ENCODE data around the gene CR1L.
"Not testable (repeated sequence)": the region's sequence is repeated elsewhere in the genome, so short reads cannot be mapped to it uniquely, and the experiment has no call there.

The CR1L gene

DNA sequence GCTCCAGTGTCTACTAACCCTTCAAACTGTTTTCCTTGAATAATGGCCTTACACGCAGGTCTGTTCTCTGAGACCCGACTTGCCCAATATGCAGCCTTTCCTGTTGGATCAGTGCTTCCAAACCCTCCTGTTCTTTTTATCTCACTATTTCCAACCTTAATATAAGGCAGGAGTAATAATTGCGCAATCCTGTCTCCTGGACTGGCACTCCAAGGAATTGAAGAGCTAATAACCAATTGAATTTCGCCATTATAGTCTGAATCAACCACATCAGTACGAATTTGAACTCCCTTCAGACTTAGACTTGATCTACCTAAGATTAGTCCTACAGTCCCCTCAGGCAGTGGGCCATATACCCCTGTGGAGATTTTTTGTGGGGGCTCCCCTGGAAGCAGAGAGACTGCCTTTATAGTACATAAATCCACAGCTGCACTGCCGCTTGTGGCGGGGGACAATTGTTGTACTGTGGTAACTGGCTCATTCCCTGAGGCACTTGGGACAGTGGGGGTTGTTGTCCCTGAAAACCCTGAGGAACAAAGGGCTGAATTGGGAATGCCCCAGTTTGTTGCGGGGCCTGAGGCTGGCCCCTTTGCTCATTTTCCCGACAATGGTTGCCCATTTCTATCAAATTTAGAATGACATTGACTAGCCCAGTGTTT, 6.3 kb upstream of the CR1L start:
- DNase-seq (ENCODE audit: low spot score); in situ Hi-C loops (cut with MboI; ENCODE audit: low pct_unique_long_range_greater_than_20kb, low sequenced_read_pairs, unreplicated experiment): not testable (repeated sequence)

DNA sequence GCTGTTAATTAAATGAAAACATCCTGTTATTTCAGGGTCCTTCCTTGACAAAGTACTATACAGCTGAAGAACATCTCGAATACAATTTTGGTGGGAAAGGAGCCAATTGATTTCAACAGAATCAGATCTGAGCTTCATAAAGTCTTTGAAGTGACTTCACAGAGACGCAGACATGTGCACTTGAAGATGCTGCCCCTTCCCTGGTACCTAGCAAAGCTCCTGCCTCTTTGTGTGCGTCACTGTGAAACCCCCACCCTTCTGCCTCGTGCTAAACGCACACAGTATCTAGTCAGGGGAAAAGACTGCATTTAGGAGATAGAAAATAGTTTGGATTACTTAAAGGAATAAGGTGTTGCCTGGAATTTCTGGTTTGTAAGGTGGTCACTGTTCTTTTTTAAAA, 5.6 kb upstream of the CR1L start:
- DNase-seq (ENCODE audit: low spot score); in situ Hi-C loops (cut with MboI; ENCODE audit: low pct_unique_long_range_greater_than_20kb, low sequenced_read_pairs, unreplicated experiment): not testable (repeated sequence)

DNA sequence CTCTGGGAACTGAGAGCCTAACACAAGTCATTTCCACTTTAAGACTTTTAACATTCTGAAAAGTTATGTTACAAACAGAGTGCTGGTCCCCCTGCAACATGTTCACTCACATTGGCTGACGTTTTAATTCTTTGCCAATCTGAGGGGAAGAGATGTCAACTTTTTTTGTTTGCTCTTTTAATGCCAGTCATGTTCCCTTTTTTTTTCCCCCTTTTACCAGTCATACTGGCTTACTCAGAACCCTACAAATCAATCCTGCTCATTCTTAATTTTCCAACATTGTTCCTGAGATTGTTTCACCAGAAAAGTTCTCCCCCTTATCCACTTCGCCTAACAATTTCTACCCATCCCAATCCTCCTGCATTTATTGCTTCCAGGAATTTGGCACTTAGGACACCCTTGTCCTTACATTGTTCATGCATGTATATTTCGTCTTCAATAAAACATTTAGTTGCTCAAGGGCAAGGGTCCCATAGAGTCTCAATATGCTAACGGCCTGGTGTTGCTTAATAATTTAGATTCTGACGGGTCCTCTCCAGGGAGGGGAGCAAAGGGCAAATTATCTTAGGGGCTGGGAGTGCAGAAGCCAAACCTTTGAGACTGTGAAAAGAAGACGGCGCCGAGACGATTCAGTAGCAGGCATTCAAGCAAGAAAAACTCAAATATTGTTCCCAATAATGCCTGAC, 624 bp upstream of the CR1L start:
- TF ChIP-seq, protein P1, sequence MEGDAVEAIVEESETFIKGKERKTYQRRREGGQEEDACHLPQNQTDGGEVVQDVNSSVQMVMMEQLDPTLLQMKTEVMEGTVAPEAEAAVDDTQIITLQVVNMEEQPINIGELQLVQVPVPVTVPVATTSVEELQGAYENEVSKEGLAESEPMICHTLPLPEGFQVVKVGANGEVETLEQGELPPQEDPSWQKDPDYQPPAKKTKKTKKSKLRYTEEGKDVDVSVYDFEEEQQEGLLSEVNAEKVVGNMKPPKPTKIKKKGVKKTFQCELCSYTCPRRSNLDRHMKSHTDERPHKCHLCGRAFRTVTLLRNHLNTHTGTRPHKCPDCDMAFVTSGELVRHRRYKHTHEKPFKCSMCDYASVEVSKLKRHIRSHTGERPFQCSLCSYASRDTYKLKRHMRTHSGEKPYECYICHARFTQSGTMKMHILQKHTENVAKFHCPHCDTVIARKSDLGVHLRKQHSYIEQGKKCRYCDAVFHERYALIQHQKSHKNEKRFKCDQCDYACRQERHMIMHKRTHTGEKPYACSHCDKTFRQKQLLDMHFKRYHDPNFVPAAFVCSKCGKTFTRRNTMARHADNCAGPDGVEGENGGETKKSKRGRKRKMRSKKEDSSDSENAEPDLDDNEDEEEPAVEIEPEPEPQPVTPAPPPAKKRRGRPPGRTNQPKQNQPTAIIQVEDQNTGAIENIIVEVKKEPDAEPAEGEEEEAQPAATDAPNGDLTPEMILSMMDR (IDR thresholded peaks at IDR 0.05; ENCODE audit: extremely low read depth, insufficient read depth, missing control alignments), result no peak
- DNase-seq (ENCODE audit: low spot score), result no peak
- in situ Hi-C loops (cut with MboI; ENCODE audit: low pct_unique_long_range_greater_than_20kb, low sequenced_read_pairs, unreplicated experiment), result no loop called here

DNA sequence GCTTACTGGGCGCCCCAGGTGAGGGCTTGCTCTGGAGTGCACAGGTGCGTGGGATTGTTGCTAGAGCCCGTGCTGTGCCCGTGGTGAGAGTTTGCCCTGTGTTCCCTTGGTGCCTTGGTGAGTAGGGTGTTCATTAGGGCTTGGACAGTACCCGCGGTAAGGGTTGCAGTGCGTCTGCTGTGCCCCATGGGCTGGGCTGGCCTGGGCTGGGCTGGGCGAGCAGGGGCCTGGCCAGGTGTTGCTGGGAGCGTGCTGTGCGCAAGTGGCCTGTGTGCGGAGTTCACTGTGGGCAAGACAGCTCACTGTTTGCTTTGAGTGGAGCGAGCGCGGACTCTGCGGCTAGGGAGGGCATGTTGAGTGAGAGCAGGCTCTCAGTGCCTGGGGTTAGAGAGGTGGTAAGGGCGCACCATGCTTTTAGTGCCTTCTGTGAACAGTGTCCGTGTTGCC, 725 bp downstream of the CR1L start:
- no peak for DNase-seq (ENCODE audit: low spot score)
- in situ Hi-C loops (cut with MboI; ENCODE audit: low pct_unique_long_range_greater_than_20kb, low sequenced_read_pairs, unreplicated experiment), result no loop called here
- TF ChIP-seq, protein P1 (IDR thresholded peaks at IDR 0.05; ENCODE audit: extremely low read depth, insufficient read depth, missing control alignments), result no peak

DNA sequence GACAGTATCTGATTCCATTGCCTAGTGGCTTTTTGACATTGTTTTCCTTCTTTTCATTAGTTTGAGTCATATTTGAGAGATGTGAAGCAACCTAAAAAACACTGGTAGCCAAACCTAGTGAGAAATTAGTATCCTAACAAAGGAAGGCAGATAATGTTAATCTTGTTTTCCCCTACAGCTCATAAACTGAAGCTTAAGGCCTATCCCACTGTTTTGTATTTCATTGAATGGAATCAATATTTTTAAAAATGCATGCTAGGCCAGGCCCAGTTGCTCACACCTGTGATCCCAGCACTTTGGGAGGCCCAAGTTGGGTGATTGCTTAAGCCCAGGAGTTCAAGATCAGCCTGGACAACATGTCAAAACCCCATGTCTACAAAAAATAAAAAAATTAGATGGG, 1.2 kb downstream of the CR1L start:
- TF ChIP-seq, protein P1 (IDR thresholded peaks at IDR 0.05; ENCODE audit: extremely low read depth, insufficient read depth, missing control alignments), result no peak
- DNase-seq (ENCODE audit: low spot score), result no peak
- in situ Hi-C loops (cut with MboI; ENCODE audit: low pct_unique_long_range_greater_than_20kb, low sequenced_read_pairs, unreplicated experiment), result no loop called here

DNA sequence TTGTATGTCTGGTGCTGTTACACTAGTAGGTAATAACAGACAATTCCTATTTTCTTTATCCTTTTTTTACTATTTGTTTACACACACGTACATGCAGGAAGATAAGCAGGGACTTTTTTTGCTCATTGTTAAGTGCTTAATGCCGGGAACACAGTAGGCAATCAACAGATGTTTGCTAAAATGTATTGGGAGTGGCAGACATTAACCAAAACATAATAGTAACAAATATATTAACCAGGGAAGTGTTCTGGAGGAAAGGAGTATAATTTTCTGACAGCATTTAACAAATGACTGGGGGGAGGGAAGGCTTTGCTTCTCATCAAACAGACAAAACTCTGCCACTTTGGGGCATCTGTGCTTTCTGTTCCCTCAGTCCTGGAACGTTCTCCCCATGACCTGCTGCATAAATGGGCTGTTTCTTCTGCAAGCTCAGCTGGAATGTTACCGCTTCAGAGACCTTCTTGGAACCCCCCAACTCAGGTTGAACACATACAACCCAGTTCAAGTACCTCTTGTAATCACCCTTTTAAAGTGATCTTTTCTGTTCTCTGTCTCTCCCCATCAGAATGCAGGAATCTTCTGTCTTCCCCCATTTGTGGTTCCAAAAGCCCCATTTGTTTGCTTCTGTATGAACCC, 2.1 kb downstream of the CR1L start:
- in situ Hi-C loops (cut with MboI; ENCODE audit: low pct_unique_long_range_greater_than_20kb, low sequenced_read_pairs, unreplicated experiment), result no loop called here
- DNase-seq (ENCODE audit: low spot score), result no peak
- TF ChIP-seq, protein P1 (IDR thresholded peaks at IDR 0.05; ENCODE audit: extremely low read depth, insufficient read depth, missing control alignments), result no peak

DNA sequence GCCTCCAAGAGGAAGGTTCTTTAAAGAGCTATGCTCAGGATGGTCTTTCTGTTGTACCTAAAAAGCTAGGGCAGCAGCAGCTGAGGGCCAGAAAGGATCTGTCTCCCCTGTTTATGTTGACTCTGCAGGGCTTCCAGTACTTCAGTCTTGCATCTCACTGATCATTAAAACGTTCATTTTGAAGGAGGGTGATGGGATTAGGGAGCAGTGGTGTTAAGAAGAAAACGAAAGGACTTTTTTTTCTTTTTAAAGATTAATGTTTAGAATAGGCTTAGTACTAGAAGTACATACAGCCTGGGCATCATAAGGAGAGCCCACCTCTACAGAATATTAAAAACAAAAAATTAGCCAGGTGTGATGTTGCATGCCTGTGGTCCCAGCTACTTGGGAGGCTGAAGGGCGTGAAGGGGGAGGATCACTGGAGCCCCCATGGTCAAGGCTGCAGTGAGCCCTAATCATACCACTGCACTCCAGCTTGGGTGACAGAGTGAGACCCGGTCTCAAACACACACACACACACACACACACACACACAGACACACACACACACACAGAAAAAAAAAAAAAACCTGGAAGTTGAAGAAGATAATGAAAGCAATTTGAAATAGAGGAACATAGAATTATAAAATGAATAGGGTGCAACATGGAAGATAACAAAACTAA, 2.9 kb downstream of the CR1L start:
- in situ Hi-C loops (cut with MboI; ENCODE audit: low pct_unique_long_range_greater_than_20kb, low sequenced_read_pairs, unreplicated experiment), result no loop called here
- TF ChIP-seq, protein P1 (IDR thresholded peaks at IDR 0.05; ENCODE audit: extremely low read depth, insufficient read depth, missing control alignments), result no peak
- DNase-seq (ENCODE audit: low spot score), result no peak
